UCSD-AML1 (cell line): ENCODE data around the gene RACK1.
"Not testable (repeated sequence)": the region's sequence is repeated elsewhere in the genome, so short reads cannot be mapped to it uniquely, and the experiment has no call there.

Experiments used
- DNase-seq: peaks from one replicate; lab custom pipeline; 2025; ENCODE audit not compliant: unreplicated experiment; lab: John Stamatoyannopoulos, UW

RACK1 gene

GRCh38 chr5:181217111-181217802 lies 26.4 kb downstream of the RACK1 start:
- no peak for DNase-seq

DNA sequence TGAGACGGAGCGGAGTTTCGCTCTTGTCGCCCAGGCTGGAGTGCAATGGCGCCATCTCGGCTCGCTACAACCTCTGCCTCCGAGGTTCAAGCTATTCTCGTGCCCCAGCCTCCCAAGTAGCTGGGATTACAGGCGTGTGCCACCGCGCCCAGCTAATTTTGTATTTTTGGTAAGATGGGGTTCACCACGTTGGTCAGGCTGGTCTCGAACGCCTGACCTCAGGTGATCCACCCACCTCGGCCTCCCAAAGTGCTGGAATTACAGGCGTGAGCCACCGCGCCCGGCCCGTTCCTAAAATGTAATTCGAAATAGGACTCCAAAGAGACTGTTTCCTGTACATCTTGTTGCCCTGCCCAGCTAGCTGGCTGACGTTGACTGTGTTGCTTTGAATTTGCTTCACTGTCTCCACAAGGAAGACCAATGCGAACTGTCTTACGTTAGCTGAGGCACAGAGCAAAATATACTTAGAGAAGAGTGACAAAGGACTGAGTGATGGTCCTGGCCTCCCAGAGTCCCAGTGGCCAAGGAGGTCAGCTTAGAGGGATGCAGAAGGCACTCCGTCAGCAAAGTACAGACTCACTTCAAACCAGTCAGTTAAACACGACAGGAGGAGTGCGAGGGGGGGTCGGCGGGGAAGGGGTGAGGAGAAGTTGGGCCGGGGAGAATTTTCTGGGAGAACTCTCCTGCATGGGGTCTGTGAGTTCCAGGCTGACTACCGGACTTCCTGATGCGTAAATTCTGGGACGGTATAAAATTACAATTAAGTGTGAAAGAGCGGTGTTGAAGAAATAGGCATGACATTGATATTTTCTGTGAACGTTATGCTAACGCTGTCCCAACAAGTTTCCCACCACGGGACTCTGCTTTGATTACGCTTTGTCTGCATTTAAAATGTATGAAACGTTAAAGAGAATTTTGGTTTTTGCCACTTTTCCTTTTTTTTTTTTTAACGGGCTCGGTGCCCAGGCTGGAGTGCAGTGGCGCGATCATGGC lies 27.4 kb downstream of the RACK1 start:
- no peak for DNase-seq

DNA sequence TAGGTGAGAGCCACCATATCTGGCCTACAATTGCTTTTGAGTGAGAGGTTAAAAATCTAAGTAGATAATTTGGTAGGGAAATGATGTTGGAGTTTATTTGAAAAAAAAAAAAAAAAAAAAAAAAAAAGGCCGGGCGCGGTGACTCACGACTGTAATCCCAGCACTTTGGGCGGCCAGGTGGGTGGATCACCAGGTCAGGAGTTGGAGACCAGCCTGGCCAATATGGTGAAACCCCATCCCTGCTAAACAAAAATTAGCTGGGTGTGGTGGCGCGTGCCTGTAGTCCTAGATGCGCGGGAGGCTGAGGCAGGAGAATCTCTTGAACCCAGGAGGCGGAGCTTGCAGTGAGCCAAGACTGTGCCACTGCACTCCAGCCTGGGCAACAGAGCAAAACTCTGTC lies 29.5 kb downstream of the RACK1 start:
- not testable (repeated sequence) for DNase-seq

DNA sequence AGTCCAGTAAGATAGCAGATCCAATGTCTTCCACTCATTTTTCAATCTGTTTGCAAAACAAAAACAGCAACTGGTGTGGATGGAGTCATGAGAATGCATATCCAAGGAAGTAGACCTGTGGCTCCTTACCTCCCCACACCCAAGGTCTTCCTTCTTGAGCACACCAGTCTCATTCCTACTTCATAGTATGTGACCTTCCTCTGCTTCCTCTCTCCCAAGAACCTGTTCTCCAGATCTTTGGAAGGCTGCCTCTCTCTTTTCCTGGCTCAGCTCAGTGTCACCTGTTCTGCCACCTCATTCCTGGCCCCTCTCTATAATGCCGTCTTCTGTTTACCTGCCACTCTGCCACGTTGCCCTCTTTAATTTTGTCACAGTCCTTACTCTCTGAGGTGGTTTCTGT lies 30.8 kb downstream of the RACK1 start:
- no peak for DNase-seq

GRCh38 chr5:181212080-181212479 lies 31.6 kb downstream of the RACK1 start:
- DNase-seq: no peak

GRCh38 chr5:181211208-181211607 lies 32.5 kb downstream of the RACK1 start:
- no peak for DNase-seq

GRCh38 chr5:181210698-181211097 lies 33.0 kb downstream of the RACK1 start:
- not testable (repeated sequence) for DNase-seq

DNA sequence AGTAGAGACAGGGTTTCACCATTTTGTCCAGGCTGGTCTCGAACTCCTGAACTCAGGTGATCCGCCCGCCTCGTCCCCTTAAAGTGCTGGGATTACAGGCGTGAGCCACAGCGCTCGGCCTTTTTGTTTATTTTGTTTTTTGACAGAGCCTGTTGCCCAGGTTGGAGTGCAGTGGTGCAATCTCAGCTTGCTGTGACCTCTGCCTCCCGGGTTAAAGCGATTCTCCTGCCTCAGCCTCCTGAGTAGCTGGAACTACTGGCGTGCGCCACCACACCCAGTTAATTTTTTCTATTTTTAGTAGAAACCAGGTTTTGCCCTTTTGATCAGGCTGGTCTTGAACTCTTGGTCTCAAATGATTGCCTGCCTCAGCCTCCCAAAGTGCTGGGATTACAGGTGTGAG lies 33.6 kb downstream of the RACK1 start:
- not testable (repeated sequence) for DNase-seq

- not testable (repeated sequence) for DNase-seq
Measured at GRCh38 chr5:181209006-181209405, 34.7 kb downstream of the RACK1 start.

DNA sequence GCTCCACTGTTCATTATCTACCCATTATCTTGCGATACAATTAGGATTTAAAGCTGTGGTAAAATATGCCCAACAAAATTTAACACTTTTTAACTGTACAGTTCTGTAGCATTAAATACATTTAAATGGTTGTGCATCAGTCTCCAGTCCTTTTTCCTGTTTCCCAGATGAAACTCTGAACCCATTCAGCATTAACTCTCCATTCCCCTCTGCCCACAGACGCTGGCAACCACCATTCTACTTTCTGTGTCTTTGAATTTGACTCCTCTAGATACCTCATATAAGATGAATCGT lies 35.8 kb downstream of the RACK1 start:
- no peak for DNase-seq

DNA sequence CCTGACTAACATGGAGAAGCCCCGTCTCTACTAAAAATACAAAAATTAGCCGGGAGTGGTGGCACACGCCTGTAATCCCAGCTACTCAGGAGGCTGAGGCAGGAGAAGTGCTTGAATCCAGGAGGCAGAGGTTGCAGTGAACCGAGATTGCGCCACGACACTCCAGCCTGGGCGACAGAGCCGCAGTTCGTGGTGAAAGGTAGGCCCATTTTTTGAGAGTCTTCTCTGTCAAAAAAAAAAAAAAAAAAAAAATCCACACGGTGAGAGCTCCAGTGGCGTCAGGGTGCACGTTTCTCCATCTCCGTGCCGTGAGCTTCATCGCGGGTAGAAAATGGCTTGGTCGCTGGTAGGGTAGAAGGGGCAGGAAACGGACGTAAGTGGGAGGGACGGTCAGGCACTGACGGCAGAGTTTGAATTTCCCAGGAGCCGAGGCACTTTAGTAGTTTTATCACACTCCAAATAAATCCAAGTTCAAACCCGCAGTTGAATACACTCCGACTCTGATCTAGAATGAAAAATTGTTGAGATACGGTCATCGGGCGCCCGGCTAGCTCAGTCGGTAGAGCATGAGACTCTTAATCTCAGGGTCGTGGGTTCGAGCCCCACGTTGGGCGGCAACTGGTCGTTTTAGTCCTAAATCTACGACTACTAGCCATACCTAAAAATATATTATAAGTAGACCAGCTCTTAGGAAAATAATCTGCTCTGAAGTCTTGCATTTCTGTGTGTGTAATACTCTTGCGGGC lies 36.3 kb downstream of the RACK1 start:
- DNase-seq: no peak

GRCh38 chr5:181205761-181206649 lies 37.7 kb downstream of the RACK1 start:
- no peak for DNase-seq

- no peak for DNase-seq
Measured at GRCh38 chr5:181204826-181205760, 38.6 kb downstream of the RACK1 start, which contains the start of gene TRIM7. Gene TRIM7 (minus strand): TSS chr5:181205196. CDS start chr5:181205110, 86 bp downstream.

DNA sequence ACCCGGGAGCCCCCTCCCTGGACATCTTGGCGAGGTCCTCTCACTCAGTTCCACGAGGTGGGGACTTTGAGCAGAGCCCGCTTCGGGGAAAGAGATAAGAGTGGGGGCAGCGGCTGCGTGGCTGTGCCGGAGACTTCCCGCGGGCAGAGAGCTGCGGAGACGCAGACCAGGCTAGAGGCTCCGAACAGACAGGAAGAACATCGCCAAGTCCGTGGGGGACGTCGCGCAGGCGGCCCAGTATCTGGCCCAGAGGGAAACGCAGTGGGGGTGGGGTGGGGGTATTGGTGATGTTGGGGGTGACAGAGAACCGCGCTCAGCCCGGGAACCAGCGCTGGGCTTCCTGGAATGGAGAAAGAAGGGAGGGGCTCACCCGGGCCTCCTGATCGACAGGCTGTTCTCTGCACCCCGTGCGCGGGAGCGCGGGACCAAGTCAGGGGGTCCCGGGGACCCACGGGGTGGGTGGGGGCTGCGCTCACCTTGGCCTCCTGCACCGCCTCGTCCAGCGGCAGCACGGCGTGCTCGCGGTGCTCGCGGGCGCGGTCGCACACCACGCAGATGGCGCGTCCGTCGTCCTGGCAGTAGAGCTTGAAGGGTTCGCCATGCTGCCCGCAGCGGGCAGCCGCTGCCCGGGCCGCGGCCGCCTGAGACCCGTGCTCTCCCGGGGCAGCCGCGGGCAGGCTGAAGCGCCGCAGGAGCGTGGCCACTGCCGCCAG lies 39.4 kb downstream of the RACK1 start:
- DNase-seq: no peak

DNA sequence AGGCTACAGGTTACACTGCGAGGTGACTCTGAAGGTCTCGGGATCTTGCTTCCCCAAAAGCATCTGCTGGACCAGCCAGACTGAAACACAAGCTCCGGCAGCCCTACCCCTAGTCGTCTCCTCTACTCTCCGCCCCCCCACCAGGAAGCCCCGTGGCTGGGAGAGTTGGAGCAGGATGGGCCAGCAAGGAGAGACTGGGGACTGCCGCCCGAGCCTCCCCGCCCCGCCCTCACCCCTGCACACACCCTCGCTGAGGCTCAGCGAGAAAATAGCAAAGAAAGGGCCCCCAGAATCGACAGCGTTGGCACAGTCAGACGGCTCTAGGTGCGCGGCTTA lies 40.0 kb downstream of the RACK1 start:
- no peak for DNase-seq

- DNase-seq: no peak
Measured at GRCh38 chr5:181203093-181203711, 40.5 kb downstream of the RACK1 start.

GRCh38 chr5:181200816-181201215 lies 42.9 kb downstream of the RACK1 start:
- no peak for DNase-seq

DNA sequence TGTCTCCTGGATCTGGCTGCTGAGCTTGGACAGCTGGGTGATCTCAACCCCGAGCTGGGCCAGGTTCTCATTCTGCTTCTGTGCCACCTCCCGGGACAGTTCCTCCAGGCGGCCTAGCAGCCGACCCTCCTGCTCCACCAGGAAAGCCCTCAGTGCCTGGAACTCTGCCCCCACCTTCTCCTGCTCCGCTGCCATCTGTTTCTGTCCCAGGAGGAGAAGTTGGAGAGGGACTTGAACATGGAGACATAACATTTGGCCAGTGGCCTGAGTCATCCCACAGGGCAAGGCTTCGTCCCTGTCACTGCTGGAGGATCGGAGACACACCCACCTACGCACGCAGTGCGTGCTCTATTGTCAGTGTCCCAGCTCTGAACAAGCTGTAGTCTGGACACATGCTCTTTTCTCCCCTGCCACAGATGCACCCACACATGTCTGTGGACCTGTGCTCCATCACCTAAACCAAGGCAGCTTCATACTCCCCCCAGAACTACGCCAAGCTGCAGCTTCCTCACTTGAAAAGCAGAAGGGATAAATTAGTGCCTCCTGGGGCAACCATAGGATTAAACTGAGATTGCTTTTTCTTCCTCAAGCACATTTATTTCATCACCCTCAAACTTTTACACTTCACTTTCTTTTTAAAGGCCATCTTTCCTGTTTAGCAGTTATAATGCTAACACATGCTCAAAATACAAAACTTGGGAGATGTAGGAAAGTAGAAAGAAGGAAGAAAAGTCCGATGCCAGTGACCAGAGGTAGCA lies 43.6 kb downstream of the RACK1 start:
- no peak for DNase-seq
